Fibroblast of skin of scalp (primary cell): Measurements from ENCODE around the gene COA4. TPM values are rescaled to one million over a fixed set of nuclear protein-coding genes. Genes with fewer than 3 reads are reported as not detected.
"Not testable (repeated sequence)": the region's sequence is repeated elsewhere in the genome, so short reads cannot be mapped to it uniquely, and the experiment has no call there.

Experiments
- DNase-seq: peaks from one replicate; pipeline ENCODE4 v3.0.0-alpha.2; 2013
- polyA plus RNA-seq, 2 experiments: library from polyadenylated mRNA; unstranded; fragments of 120-200 nt; gene quantifications; one replicate each; pipeline ENCODE4 v1.2.1, GENCODE V29; 2013; ENCODE audit not compliant: insufficient read length in 2 of 2

The COA4 gene
- 53.1 TPM for polyA plus RNA-seq (2013, experiment 1 of 2; ENCODE audit: insufficient read length)
- polyA plus RNA-seq (2013, experiment 2 of 2; ENCODE audit: insufficient read length): 49.5 TPM

GRCh38 chr11:73876424-73877310 is at the start of gene COA4, which contains the start of gene PAAF1:
Gene COA4, minus strand, starts transcription at chr11:73876846. Its CDS starts 3,468 bp downstream, at chr11:73873378.
Gene PAAF1, plus strand, starts transcription at chr11:73876999. Its CDS starts 23 bp downstream, at chr11:73877022.
- peak; percentile 96 for DNase-seq

- no peak for DNase-seq
Measured at GRCh38 chr11:73921180-73921579, 44.5 kb upstream of the COA4 start.

GRCh38 chr11:73916435-73916834 is 39.8 kb upstream of the COA4 start:
- no peak for DNase-seq

GRCh38 chr11:73914284-73914683 is 37.6 kb upstream of the COA4 start:
- no peak for DNase-seq

GRCh38 chr11:73913472-73913871 is 36.8 kb upstream of the COA4 start:
- no peak for DNase-seq

- no peak for DNase-seq
Measured at GRCh38 chr11:73912026-73912425, 35.4 kb upstream of the COA4 start.

- peak; percentile 23 for DNase-seq
Measured at GRCh38 chr11:73907191-73907590, 30.5 kb upstream of the COA4 start.

GRCh38 chr11:73902303-73902702 is 25.7 kb upstream of the COA4 start:
- no peak for DNase-seq

GRCh38 chr11:73894725-73895335 is 18.2 kb upstream of the COA4 start:
- DNase-seq: peak; percentile 30

GRCh38 chr11:73893041-73893440 is 16.4 kb upstream of the COA4 start:
- DNase-seq: no peak

GRCh38 chr11:73889536-73889935 is 12.9 kb upstream of the COA4 start:
- no peak for DNase-seq

GRCh38 chr11:73889019-73889418 is 12.4 kb upstream of the COA4 start:
- DNase-seq: no peak

- DNase-seq: no peak
Measured at GRCh38 chr11:73888244-73888643, 11.6 kb upstream of the COA4 start.

GRCh38 chr11:73883856-73884255 is 7.2 kb upstream of the COA4 start:
- no peak for DNase-seq

GRCh38 chr11:73880449-73880848 is 3.8 kb upstream of the COA4 start:
- DNase-seq: not testable (repeated sequence)

GRCh38 chr11:73878771-73879170 is 2.1 kb upstream of the COA4 start:
- DNase-seq: no peak

GRCh38 chr11:73875840-73876239 is 806 bp downstream of the COA4 start:
- DNase-seq: no peak

- no peak for DNase-seq
Measured at GRCh38 chr11:73875380-73875779, 1.3 kb downstream of the COA4 start.

GRCh38 chr11:73872749-73873357 is 3.8 kb downstream of the COA4 start:
- DNase-seq: no peak

- DNase-seq: no peak
Measured at GRCh38 chr11:73870261-73870660, 6.4 kb downstream of the COA4 start.

GRCh38 chr11:73869332-73869949 is 7.2 kb downstream of the COA4 start:
- no peak for DNase-seq

- DNase-seq: peak; percentile 76
Measured at GRCh38 chr11:73866586-73866996, 10.1 kb downstream of the COA4 start.

- DNase-seq: peak; percentile 51
Measured at GRCh38 chr11:73866095-73866579, 10.5 kb downstream of the COA4 start.
